GM21381 (cell line): ENCODE measurements around the gene C1orf35.

Experiments used
- ATAC-seq: cut with Tn5 transposase; IDR thresholded peaks from one replicate; pipeline ENCODE4 v1.9.1; 2021; ENCODE audit warnings: mild to moderate bottlenecking, moderate library complexity; ENCODE audit not compliant: unreplicated experiment

The C1orf35 gene

GRCh38 chr1:228082214-228082917, 20.8 kb downstream of the C1orf35 start, which contains the start of gene ARF1:
Gene ARF1 (plus strand): TSS chr1:228082708. CDS start chr1:228097115, 14,407 bp downstream.
- peak; percentile 79 for ATAC-seq

- ATAC-seq = no peak
These were observed 21.4 kb downstream of the C1orf35 start for GRCh38 chr1:228081578-228082213.

- ATAC-seq = no peak
These were observed 22.0 kb downstream of the C1orf35 start for GRCh38 chr1:228081144-228081543.

GRCh38 chr1:228079601-228080263, 23.4 kb downstream of the C1orf35 start:
- ATAC-seq = no peak

GRCh38 chr1:228079013-228079412, 24.1 kb downstream of the C1orf35 start:
- no peak for ATAC-seq

- ATAC-seq = no peak
These were observed 25.4 kb downstream of the C1orf35 start for GRCh38 chr1:228077565-228078330.

GRCh38 chr1:228076796-228077430, 26.2 kb downstream of the C1orf35 start:
- no peak for ATAC-seq

- no peak for ATAC-seq
These were observed 27.3 kb downstream of the C1orf35 start for GRCh38 chr1:228075801-228076271.

GRCh38 chr1:228074954-228075730, 28.0 kb downstream of the C1orf35 start:
- ATAC-seq = no peak

GRCh38 chr1:228073857-228074545, 29.1 kb downstream of the C1orf35 start:
- ATAC-seq = no peak

- no peak for ATAC-seq
These were observed 29.9 kb downstream of the C1orf35 start for GRCh38 chr1:228073061-228073856.

- no peak for ATAC-seq
These were observed 30.5 kb downstream of the C1orf35 start for GRCh38 chr1:228072658-228073043.

- no peak for ATAC-seq
These were observed 31.1 kb downstream of the C1orf35 start for GRCh38 chr1:228071839-228072657.

GRCh38 chr1:228070851-228071250, 32.3 kb downstream of the C1orf35 start:
- ATAC-seq = no peak

GRCh38 chr1:228070173-228070572, 33.0 kb downstream of the C1orf35 start:
- no peak for ATAC-seq

- ATAC-seq = no peak
These were observed 34.8 kb downstream of the C1orf35 start for GRCh38 chr1:228068359-228068758.

- ATAC-seq = no peak
These were observed 36.1 kb downstream of the C1orf35 start for GRCh38 chr1:228066891-228067654.
